Heart left ventricle (tissue), 16 donors: ENCODE results near the gene AHRR. TPM values are rescaled to one million over a fixed set of nuclear protein-coding genes. Genes with fewer than 3 reads are reported as not detected.
"Not testable (repeated sequence)": the region's sequence is repeated elsewhere in the genome, so short reads cannot be mapped to it uniquely, and the experiment has no call there.

ENCODE experiments used
- ATAC-seq, 4 donors: fragments of 200-7000 bp; cut with Tn5 transposase; one replicate each; pipeline ENCODE4 v1.9.1; 2020 to 2022; ENCODE audit warnings: moderate library complexity in 4 of 4, mild to moderate bottlenecking in 3 of 4, moderate number of reproducible peaks in 1 of 4
- DNase-seq, 5 donors: peaks; one replicate each; pipeline ENCODE4 v3.0.0-alpha.2; 2020
- H3K27ac ChIP-seq, 12 donors: fragments of 200-600 bp; sonication (generic) in 4 of 12; one replicate each; pipeline versions ENCODE4 v1.5.0 to v1.8.0; 2016 to 2022; ENCODE audit warnings: mild to moderate bottlenecking in 2 of 12
- H3K27me3 ChIP-seq, 9 donors: fragments of 200-600 bp; sonication (generic) in 2 of 9; one replicate each; pipeline versions ENCODE4 v1.5.1 to v1.8.0; 2016 to 2022; ENCODE audit warnings: mild to moderate bottlenecking in 3 of 9
- H3K36me3 ChIP-seq, 9 donors: fragments of 200-600 bp; sonication (generic) in 2 of 9; one replicate each; pipeline versions ENCODE4 v1.5.0 to v1.8.0; 2018 to 2022; ENCODE audit warnings: mild to moderate bottlenecking in 2 of 9
- H3K4me1 ChIP-seq, 12 donors: fragments of 200-600 bp; sonication (generic) in 4 of 12; one replicate each; pipeline versions ENCODE4 v1.5.0 to v1.8.0; 2016 to 2022; ENCODE audit warnings: mild to moderate bottlenecking in 3 of 12
- H3K4me3 ChIP-seq, 12 donors: fragments of 200-600 bp; sonication (generic) in 4 of 12; one replicate each; pipeline versions ENCODE4 v1.5.0 to v1.8.0; 2017 to 2022; ENCODE audit warnings: mild to moderate bottlenecking in 9 of 12, moderate library complexity in 4 of 12
- H3K9me3 ChIP-seq, 12 donors: fragments of 200-600 bp; sonication (generic) in 4 of 12; one replicate each; pipeline versions ENCODE4 v1.5.0 to v1.8.0; 2016 to 2022; ENCODE audit warnings: mild to moderate bottlenecking in 1 of 12
- POLR2A ChIP-seq, 2 donors: fragments of 450-650 bp; IDR thresholded peaks; one replicate each; pipeline ENCODE4 v1.6.1; 2017; ENCODE audit warnings: antibody characterized with exemption in 2 of 2, mild to moderate bottlenecking in 2 of 2, moderate library complexity in 2 of 2
- WGBS, 4 donors: extraction: QIAGEN DNeasy Blood & Tissue Kit in 2 of 4; methylation state at CpG; one replicate each; pipeline versions ENCODE4 v1.1.5 to v1.1.7; 2013 to 2018; 5-methylcytosine and 5-hydroxymethylcytosine counted together
- intact Hi-C, 10 donors: fragments of 100-400 bp; cut with DNase I; formaldehyde crosslinking; loops; one replicate each; pipeline versions ENCODE4 v1.11.1 to v1.14.2; 2022
- long read RNA-seq, 3 donors: library from polyadenylated mRNA; unstranded; transcript quantifications; one replicate each; pipeline ENCODE4 v2.0.0, GENCODE V29; 2020 to 2021
- polyA plus RNA-seq, 2 donors: library from polyadenylated mRNA; stranded (reverse); fragments of 200-250 nt; gene quantifications; one replicate each; pipeline ENCODE4 v1.2.3, GENCODE V29; 2013
- total RNA-seq, 9 donors: library from RNA; depleted of rRNA in 2 of 9; stranded (reverse); fragments of >200 nt in 2 of 9; fragmentation: NEBNext Ultra II Directional in 3 of 9; extraction: Animal tissue kit (Norgen Biotek cat#: 25700) in 3 of 9; gene quantifications; one replicate each; pipeline versions ENCODE4 v1.1.0 to v1.2.4, GENCODE V29; 2016 to 2023
- TF ChIP-seq, protein P1 (sequence below), 12 donors: fragments of 200-600 bp; sonication (generic) in 4 of 12; IDR thresholded peaks; one replicate each; pipeline versions ENCODE4 v1.5.0 to v1.8.0; 2018 to 2022; ENCODE audit warnings: antibody characterized with exemption in 12 of 12, mild to moderate bottlenecking in 5 of 12
- donor health status: ischemic (EF 13 %, LVEDD 7.1; RV severe dilation, severe dysfunction).
- donor health status: healthy with polysubstance abuse.
- donor health status: DM: no; HTN: yes; CAD: no.
- donor health status: DM: no; HTN: no; CAD: no.
- donor health status: ischemic (EF 25% LVEDD 6.9; RV normal size, moderate dysfunction).
- donor health status: ischemic (EF 25% LVEDD 5.7; RV mildly dilated, moderate dysfunction).
- donor health status: healthy.
- donor health status: DM: yes; HTN: yes; CAD: no.
- donor health status: ischemic (EF 35%, LVEDD 5.7; RV mildly dilated, moderate dysfunction).
- donor health status: nonischemic (EF 11% LVEDD 7.7; RV severe dilation, severe dysfunction).
- donor health status: DM: yes; HTN: yes; CAD: no.
- donor health status: PGD.
- donor health status: ischemic (EF 29% LVEDD 5.4; RV normal size, mild dysfunction).
- donor health status: nonischemic (EF 23%, LVEDD 6.1; RV moderate dilation, normal function).

The AHRR gene
- total RNA-seq (under 1 TPM in 7 of 9 donors, not detected in 2; 0.12 to 0.69 (median 0.29) TPM), polyA plus RNA-seq (under 1 TPM; 0.11 to 0.12 TPM)
- long read RNA-seq, donor 1, partial matches to known transcripts: 0 of 1 reads
- long read RNA-seq, donor 1, other reads (novel, unspliced or antisense): 1 of 1 reads
- long read RNA-seq, donor 2, partial matches to known transcripts: 0 of 4 reads
- long read RNA-seq, donor 2, other reads (novel, unspliced or antisense): 4 of 4 reads
- long read RNA-seq, donor 3, partial matches to known transcripts: 0 of 1 reads
- long read RNA-seq, donor 3, other reads (novel, unspliced or antisense): 1 of 1 reads

DNA sequence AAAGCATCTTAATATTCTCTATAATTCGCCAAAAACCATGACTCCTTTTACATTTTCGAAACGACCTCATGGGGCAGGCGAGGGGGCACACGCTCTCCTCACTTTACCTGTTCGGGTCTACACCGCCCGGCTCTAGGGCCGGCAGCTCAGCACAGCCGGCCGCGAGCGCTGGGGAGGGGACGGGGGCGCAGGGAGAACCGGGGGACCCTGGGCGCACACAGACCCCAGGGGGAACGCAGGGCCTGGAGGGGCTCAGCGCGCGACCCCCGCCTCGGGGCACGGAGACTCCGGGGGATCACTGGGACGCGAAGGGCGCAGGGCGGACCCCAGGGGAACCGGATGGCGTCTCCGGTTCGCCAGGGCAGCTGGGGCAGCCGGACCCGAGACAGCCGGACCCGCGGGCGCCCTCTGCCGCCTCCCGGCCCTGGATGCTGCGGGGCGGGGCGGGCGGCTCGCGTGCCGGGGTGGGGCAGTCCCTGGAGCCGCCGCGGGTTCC, at the start of gene AHRR:
TSS of gene AHRR (plus strand) at position 485 of the 496 bp plus-strand sequence. CDS start 22,189 bp downstream, outside the sequence.
- WGBS, 4 donors: 0 to 1% (median 1%) methylated on average over 18 to 51 of the region's 51 CpGs; no CpG with 5 or more reads in 1 of the 4 donors
- peaks cover 0 to 11% (median under 1%) of the 10 kb centered on the region in 9 donors for H3K36me3 ChIP-seq
- no peak for TF ChIP-seq POLR2A (IDR thresholded peaks at IDR 0.05)
- TF ChIP-seq, protein P1, sequence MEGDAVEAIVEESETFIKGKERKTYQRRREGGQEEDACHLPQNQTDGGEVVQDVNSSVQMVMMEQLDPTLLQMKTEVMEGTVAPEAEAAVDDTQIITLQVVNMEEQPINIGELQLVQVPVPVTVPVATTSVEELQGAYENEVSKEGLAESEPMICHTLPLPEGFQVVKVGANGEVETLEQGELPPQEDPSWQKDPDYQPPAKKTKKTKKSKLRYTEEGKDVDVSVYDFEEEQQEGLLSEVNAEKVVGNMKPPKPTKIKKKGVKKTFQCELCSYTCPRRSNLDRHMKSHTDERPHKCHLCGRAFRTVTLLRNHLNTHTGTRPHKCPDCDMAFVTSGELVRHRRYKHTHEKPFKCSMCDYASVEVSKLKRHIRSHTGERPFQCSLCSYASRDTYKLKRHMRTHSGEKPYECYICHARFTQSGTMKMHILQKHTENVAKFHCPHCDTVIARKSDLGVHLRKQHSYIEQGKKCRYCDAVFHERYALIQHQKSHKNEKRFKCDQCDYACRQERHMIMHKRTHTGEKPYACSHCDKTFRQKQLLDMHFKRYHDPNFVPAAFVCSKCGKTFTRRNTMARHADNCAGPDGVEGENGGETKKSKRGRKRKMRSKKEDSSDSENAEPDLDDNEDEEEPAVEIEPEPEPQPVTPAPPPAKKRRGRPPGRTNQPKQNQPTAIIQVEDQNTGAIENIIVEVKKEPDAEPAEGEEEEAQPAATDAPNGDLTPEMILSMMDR (IDR thresholded peaks at IDR 0.05): peak in 11 of 12 donors; percentile 19 to 63 (median 42)
- peak within 1 kb of the TSS; percentile 33 to 66 (median 52) for H3K4me3 ChIP-seq
- peaks cover 6 to 25% (median 14%) of the 10 kb centered on the region in 12 donors for H3K4me1 ChIP-seq
- DNase-seq: peak in 4 of 5 donors; percentile 41 to 58 (median 56)
- ATAC-seq: peak in 3 of 4 donors; percentile 60 to 87 (median 64)
- H3K9me3 ChIP-seq: no peaks in the 10 kb centered on the region
- intact Hi-C loops: loop anchor here in 1 of 10 donors (10.0 kb wide), 1 partner anchor 114 kb away; no protein-coding TSS in a partner anchor
- H3K27ac ChIP-seq: no peak within 1 kb of the TSS
- H3K27me3 ChIP-seq: peaks cover 18 to 57% (median 39%) of the 10 kb centered on the region in 9 donors

DNA sequence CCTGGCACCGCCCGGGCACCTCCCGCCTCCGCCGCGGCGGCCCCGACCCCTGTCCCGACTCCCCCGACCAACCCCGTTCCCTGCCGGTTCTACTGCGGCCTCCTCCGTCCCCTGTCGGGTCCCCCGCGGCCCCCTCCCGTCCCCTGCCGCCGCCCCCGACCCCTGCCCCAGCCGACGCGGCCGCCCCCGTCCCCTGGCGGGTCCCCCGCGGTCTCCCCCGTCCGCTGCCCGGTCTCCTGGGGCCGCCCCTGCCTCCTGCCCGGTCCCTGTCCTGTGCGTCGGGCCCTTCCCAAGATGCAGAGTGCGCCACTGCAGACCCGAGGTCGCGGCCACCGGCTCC, 49.7 kb upstream of the AHRR start:
- Histone ChIP-seq H3K27ac (peak overlapping the region; percentile 54 to 98 (median 88)), H3K4me1 (peaks cover 0 to 30% (median 6%) of the 10 kb centered on the region in 12 donors), H3K4me3 (peak overlapping the region; percentile 67 to 100 (median 96)), H3K36me3 (peaks cover 0 to 35% (median 24%) of the 10 kb centered on the region in 9 donors)
- ATAC-seq, DNase-seq, H3K27me3 ChIP-seq, H3K9me3 ChIP-seq, intact Hi-C loops: not testable (repeated sequence)
- 0 to 3% (median 1%) methylated on average over 18 to 41 of the region's 41 CpGs for WGBS, 4 donors

DNA sequence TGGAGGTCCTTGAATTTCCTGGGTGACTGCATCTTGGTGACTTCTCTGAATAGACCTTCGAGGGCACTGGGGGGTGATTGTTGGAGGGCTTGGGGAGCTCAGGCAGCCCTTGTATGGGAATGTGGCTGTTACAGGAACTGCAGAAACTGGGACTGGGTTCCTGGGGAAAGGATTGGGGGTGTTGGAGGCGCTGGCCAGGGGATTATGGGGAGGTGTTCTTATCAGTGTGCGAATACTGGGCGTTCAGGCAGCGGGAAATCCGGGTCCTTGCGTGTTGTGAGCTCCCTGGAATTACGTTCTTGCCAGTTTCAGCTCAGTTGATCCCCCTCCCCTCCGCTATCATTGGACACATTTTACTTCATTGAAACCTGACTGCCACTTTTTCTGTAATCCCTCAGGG, 48.4 kb upstream of the AHRR start:
- intact Hi-C loops, H3K9me3 ChIP-seq, H3K4me3 ChIP-seq, H3K27me3 ChIP-seq, H3K27ac ChIP-seq, ATAC-seq, DNase-seq: not testable (repeated sequence)
- peaks cover 0 to 30% (median 6%) of the 10 kb centered on the region in 12 donors for H3K4me1 ChIP-seq
- peaks cover 0 to 39% (median 17%) of the 10 kb centered on the region in 9 donors for H3K36me3 ChIP-seq
- 83 to 91% (median 87%) methylated on average over 9 of the region's 9 CpGs for WGBS, 4 donors

DNA sequence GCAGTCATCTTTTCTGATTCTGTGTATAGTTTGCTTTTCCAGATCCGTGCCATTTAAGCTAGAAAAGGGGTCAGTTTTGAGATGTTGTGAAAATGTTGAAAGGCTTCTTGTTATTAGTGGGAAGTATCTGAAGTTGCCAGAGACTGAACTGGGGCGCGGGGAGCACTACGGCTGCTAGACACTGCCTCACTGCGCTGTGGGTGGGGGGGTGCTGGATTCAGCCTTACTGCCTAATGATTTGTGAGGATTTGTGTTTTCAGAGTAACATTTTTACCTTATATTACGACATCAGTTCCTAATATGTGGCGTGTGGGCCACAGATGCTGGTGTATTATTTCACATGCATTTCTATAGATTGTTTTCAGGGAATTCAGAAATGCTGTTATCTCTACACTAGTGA, 48.0 kb upstream of the AHRR start:
- intact Hi-C loops, ATAC-seq, H3K4me3 ChIP-seq, H3K9me3 ChIP-seq, H3K27ac ChIP-seq, H3K27me3 ChIP-seq, DNase-seq: not testable (repeated sequence)
- H3K36me3 ChIP-seq: peaks cover 0 to 40% (median 16%) of the 10 kb centered on the region in 9 donors
- 89 to 91% (median 90%) methylated on average over 7 of the region's 7 CpGs for WGBS, 4 donors
- peaks cover 0 to 30% (median 6%) of the 10 kb centered on the region in 12 donors for H3K4me1 ChIP-seq

DNA sequence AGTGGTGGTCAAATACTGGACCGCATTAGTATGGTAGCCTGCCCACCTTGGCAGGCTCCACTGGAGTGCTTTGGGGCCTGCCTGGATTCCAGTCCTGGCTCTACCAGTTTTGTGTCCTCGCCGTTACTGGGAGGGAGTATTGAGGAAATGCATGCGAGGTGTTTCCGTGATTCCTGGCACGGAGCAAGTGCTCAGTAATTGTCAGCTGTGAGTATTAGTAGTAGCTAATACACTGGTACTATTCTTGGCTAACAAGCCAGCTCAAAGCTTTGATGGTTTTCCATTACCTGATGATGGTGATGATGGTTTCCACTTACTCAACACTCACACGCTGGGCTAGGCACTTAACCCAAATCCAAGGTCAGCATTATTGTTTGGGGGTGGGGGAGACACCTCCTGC, 47.2 kb upstream of the AHRR start:
- H3K27me3 ChIP-seq, H3K27ac ChIP-seq, H3K9me3 ChIP-seq, DNase-seq, H3K4me3 ChIP-seq, intact Hi-C loops, ATAC-seq: not testable (repeated sequence)
- H3K36me3 ChIP-seq: peaks cover 0 to 40% (median 16%) of the 10 kb centered on the region in 9 donors
- WGBS, 4 donors: 72 to 87% (median 77%) methylated on average over 7 of the region's 7 CpGs
- H3K4me1 ChIP-seq: peaks cover 0 to 37% (median 6%) of the 10 kb centered on the region in 12 donors

DNA sequence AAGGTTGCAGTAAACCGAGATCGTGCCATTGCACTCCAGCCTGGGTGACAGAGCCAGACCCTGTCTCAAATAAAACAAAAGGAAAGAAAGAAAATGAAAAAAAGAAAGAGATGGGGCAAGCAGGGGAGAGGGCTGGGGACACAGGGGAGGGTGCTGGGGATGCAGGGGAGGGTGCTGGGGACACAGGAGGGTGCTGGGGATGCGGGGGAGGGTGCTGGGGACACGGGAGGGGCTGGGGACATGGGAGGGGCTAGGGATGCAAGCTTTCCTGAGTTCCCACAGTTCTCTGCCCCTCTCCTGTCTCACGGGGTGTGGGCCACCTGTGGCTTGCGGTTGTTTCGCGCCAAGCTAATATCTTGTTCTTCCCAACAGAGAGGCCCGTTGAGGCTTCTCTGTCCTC, 42.9 kb upstream of the AHRR start:
- no peak for ATAC-seq
- intact Hi-C loops: no loop called here
- Histone ChIP-seq H3K9me3 (no peaks in the 10 kb centered on the region), H3K36me3 (peaks cover 0 to 38% (median 16%) of the 10 kb centered on the region in 9 donors), H3K4me3 (no peak overlapping the region), H3K27me3 (no peaks in the 10 kb centered on the region), H3K27ac (no peak overlapping the region), H3K4me1 (peaks cover 0 to 20% (median 2%) of the 10 kb centered on the region in 12 donors)
- no peak for DNase-seq
- TF ChIP-seq POLR2A (IDR thresholded peaks at IDR 0.05): no peak
- TF ChIP-seq, protein P1 (IDR thresholded peaks at IDR 0.05): no peak
- WGBS, 4 donors: 86 to 96% (median 91%) methylated on average over 9 of the region's 9 CpGs

DNA sequence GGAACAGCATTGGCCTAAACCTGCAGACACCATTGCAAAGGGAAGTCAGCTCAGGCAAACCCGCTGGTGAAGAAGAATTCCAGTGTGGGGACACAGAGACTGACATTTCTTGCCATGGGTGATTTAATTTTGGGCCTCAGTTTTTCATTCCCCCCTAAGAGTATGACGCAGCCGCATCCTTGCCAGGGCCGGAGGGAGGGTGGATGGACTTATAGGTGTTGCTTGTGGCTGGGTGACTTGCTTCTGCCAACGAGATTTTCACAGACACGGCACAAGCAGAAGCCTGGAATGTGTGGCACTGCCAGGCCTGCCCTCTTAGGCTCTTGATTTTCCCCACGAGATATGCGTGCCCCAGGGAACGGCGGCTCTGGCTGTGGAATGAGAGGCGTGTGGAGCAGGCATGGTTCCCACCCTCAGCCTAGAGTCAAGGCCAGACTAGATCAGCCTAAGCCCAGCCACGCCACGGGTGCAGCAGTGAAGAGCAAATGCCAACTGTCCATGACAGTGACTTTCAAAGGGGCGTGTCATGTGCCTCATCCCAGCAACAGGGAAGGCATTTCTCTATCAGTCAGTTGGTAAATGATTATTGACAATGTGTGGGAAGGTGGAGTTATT, 42.4 kb upstream of the AHRR start:
- Histone ChIP-seq H3K36me3 (peaks cover 0 to 36% (median 15%) of the 10 kb centered on the region in 9 donors), H3K4me1 (peaks cover 0 to 15% (median 1%) of the 10 kb centered on the region in 12 donors)
- H3K9me3 ChIP-seq, intact Hi-C loops, ATAC-seq, H3K27ac ChIP-seq, DNase-seq, H3K27me3 ChIP-seq, H3K4me3 ChIP-seq: not testable (repeated sequence)
- 63 to 77% (median 72%) methylated on average over 14 of the region's 14 CpGs for WGBS, 4 donors
